DMS 273 (cell line): Measurements from ENCODE around the gene ADAMTS14.
"Not testable (repeated sequence)": the region's sequence is repeated elsewhere in the genome, so short reads cannot be mapped to it uniquely, and the experiment has no call there.

Source experiments
- DNase-seq: peaks from one replicate; lab custom pipeline; 2025; ENCODE audit not compliant: unreplicated experiment; lab: John Stamatoyannopoulos, UW

Gene ADAMTS14, protein sequence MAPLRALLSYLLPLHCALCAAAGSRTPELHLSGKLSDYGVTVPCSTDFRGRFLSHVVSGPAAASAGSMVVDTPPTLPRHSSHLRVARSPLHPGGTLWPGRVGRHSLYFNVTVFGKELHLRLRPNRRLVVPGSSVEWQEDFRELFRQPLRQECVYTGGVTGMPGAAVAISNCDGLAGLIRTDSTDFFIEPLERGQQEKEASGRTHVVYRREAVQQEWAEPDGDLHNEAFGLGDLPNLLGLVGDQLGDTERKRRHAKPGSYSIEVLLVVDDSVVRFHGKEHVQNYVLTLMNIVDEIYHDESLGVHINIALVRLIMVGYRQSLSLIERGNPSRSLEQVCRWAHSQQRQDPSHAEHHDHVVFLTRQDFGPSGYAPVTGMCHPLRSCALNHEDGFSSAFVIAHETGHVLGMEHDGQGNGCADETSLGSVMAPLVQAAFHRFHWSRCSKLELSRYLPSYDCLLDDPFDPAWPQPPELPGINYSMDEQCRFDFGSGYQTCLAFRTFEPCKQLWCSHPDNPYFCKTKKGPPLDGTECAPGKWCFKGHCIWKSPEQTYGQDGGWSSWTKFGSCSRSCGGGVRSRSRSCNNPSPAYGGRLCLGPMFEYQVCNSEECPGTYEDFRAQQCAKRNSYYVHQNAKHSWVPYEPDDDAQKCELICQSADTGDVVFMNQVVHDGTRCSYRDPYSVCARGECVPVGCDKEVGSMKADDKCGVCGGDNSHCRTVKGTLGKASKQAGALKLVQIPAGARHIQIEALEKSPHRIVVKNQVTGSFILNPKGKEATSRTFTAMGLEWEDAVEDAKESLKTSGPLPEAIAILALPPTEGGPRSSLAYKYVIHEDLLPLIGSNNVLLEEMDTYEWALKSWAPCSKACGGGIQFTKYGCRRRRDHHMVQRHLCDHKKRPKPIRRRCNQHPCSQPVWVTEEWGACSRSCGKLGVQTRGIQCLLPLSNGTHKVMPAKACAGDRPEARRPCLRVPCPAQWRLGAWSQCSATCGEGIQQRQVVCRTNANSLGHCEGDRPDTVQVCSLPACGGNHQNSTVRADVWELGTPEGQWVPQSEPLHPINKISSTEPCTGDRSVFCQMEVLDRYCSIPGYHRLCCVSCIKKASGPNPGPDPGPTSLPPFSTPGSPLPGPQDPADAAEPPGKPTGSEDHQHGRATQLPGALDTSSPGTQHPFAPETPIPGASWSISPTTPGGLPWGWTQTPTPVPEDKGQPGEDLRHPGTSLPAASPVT

DNA sequence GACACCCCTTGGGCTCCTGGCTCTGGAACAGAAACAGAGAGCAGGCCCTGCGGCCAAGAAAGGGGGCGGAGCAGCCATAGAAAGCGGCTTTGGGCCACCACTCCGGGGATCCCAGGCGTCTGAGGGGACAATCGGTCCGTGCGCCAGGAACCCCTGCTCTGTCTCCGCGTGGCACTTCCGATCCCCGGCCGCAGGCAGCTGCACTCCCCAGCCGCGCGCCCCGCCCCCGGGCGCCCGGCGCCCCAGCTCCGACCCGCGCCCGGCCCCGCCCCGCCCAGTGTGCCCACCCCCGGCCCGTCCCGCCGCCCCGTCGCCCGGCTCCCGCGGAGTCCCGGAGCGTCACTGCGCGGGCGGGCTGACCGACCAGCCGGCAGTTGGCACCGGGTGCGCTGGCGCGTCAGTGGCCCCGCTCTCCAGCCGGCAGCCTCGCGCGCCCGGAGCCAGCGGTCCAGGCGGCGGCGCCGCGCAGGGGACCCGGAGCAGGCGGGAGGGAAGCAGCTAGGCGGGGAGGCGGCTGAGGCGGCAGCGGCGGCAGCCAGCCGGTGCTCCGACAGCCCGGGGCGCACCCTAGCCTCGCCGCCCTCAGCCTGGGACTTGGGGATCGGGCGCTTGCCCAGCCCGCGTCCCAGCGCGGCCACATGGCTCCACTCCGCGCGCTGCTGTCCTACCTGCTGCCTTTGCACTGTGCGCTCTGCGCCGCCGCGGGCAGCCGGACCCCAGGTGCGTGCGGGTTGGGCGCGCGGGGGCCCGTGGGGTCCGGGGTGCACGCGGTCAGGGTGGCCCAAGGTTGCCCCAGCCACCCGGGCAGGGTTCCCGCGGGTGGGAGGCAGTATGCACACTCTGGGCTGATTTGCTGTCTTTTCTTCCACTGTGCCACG, at the start of gene ADAMTS14:
ADAMTS14 (plus strand) TSS at position 342 of the 878 bp plus-strand sequence; CDS start at position 639, 297 bp downstream.
- peak; percentile 76 for DNase-seq

DNA sequence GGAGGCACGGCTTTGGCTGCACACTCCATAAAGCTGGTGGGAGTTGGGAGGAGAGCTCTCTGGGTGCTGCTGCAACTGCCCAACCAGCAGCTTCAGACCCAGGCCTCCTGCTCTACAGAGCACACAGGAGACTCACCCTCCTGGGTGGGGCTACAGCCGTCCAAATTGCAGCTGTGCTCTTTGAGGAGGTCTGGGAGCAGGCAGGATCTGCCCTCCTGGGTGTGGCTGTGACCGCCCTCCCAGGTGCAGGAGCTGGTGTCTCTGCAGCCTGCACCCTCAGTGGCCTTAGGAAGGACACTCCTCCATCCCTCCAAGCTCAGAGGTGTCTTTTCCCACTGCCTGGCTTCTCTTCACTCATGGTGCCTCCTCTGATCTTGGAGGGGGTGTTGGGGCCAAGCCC, 49.8 kb upstream of the ADAMTS14 start:
- no peak for DNase-seq

DNA sequence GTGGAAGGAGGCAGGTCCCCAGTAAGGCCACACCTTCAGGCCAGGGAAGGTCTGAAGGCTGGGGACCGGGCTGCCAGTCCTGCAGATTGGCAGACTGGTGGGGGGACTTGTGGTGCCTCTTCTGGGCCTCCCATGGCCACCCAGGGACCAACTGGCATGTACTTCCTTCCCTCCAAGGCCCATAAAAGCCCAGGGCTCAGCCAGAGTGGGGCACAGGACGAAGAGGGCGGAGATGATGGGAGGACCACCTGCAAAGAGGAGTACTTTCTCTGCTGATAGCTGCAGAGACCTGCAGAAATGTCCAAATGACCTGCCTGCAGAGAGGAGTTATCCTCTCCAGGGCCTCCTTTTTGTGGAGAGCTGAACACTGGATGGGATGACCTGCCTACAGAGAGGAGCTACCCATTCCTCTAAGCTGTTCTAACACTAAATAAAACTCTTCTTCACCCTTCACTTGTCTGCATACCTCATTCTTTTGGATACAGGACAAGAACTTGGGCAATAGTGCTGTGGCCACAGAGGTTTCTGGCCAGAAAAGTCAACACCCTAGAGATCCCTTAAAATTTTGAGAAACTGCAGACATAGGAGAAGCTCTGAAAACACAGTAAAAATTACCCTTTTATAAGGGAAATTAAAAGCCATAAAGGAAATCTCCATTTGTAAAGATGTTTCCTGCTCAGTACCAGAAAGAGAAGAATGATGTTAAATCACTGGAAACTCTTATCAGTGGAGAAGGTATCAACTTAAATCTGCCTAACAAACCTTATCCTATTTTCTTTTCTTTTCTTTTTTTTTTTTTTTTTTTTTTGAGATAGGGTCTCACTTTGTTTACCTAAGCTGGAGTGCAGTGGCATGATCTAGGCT, 49.1 kb upstream of the ADAMTS14 start:
- DNase-seq, result no peak

DNA sequence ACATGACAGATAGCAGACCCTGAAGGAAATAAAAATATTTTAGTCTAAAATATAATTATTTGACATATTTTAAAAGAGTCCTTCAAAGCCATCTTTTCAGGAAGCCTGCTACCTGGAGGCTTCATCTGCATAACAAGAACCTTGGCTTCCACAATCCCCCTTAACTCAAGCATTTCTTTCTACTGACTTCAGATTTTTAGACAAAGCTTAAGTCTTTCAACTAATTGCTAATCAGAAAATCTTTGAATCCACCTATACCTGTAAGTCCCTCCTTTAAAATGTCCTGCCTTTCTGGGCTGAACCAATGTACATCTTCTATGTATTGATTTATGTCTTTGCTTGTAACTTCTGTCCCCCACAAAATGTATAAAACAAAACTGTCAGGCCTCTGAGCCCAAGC, 46.2 kb upstream of the ADAMTS14 start:
- DNase-seq, result no peak

DNA sequence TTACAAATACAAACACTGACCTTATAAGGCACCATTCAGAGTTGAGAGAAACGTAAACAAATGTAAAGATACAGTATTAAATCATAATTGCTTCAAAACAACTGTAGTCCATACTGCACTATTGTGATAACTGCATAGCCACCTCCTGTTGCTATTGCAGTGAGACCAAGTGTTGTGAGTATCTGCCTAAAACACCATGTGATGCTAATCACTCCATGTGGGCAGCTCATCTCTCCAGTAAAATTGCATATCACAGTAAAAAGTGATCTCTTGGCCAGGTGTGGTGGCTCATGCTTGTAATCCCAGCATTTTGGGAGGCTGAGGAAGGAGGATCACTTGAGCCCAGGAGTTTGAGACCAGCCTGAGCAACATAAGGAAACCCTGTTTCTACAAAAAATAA, 43.0 kb upstream of the ADAMTS14 start:
- no peak for DNase-seq

DNA sequence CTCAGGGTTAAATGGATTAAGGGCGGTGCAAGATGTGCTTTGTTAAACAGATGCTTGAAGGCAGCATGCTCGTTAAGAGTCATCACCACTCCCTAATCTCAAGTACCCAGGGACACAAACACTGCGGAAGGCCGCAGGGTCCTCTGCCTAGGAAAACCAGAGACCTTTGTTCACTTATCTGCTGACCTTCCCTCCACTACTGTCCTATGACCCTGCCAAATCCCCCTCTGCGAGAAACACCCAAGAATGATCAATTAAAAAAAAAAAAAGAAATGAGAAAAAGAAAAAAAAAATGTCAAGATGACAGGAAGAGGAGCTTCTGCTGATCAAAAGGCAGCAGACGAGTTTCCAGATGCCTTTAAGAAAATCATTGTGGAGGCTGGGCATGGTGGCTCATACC, 40.6 kb upstream of the ADAMTS14 start:
- DNase-seq, result not testable (repeated sequence)

DNA sequence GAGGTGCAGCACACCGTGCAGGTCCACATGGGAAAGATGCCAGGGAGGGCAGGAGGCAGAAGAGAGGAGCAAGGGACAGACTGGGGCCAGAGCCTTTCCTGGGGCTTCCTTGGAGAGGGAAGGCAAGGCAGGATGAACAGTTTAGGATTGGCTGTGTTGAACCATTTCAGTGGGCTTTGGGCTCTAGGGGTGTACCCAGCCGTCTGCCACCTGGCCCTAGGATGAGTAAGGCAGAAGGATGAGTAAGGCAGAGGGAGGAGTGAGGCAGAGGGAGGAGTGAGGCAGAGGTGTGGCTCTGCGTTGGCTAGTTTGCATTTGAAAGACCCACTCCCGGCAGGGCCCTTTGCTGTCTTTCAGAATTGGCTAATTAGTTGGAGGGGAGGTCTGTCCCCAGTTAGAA, 38.3 kb upstream of the ADAMTS14 start:
- DNase-seq, result peak; percentile 8

DNA sequence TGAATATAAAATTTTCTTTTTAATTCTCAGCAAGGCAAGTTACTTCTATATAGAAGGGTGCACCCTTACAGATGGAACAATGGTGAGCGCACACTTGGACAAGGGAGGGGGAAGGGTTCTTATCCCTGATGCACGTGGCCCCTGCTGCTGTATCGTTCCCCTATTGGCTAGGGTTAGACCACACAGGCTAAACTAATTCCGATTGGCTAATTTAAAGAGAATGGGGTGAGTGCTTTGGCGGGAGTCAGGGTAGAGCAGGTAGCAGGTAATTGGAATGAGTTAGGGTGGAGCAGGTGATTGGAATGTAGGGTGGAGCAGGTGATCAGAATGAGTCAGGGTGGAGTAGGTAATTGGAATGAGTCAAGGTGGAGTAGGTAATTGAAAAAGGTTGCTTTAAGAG, 37.8 kb upstream of the ADAMTS14 start:
- DNase-seq, result not testable (repeated sequence)

DNA sequence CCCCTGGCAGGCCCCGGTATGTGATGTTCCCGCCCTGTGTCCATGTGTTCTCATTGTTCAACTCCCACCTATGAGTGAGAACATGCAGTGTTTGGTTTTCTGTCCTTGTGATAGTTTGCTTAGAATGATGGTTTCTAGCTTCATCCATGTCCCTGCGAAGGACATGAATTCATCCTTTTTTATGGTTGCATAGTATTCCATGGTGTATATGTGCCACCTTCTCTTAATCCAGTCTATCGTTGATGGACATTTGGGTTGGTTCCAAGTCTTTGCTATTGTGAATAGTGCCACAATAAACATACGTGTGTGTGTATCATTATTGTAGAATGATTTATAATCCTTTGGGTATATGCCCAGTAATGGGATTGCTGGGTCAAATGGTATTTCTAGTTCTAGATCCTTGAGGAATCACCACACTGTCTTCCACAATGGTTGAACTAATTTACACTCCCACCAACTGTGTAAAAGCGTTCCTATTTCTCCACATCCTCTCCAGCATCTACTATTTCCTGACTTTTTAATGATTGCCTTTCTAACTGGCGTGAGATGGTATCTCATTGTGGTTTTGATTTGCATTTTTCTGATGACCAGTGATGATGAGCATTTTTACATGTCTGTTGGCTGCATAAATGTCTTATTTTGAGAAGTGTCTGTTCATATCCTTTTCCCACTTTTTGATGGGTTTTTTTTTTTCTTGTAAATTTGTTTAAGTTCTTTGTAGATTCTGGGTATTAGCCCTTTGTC, 32.5 kb upstream of the ADAMTS14 start:
- DNase-seq, result not testable (repeated sequence)

DNA sequence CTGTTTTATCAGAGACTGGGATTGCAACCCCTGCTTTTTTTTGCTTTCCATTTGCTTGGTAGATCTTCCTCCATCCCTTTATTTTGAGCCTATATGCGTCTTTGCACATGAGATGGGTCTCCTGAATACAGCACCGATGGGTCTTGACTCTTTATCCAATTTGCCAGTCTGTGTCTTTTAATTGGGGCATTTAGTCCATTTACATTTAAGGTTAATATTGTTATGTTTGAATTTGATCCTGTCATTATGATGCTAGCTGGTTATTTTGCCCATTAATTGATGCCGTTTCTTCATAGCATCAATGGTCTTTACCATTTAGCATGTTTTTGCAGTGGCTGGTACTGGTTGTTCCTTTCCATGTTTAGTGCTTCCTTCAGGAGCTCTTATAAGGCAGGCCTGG, 29.0 kb upstream of the ADAMTS14 start:
- DNase-seq, result not testable (repeated sequence)

DNA sequence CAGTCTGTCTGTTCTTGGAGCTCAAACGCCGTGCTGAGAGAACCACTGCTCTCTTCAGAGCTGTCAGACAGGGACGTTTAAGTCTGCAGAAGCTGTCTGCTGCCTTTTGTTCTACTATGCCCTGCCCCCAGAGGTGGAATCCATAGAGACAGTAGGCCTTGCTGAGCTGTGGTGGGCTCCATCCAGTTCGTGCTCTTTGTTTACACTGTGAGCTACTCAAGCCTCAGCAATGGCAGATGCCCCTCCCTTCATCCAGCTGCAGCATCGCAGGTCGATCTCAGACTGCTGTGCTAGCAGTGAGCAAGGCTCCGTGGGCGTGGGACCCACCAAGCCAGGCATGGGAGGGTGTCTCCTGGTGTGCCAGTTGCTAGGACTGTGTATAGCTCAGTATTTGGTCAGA, 27.3 kb upstream of the ADAMTS14 start:
- DNase-seq, result not testable (repeated sequence)

DNA sequence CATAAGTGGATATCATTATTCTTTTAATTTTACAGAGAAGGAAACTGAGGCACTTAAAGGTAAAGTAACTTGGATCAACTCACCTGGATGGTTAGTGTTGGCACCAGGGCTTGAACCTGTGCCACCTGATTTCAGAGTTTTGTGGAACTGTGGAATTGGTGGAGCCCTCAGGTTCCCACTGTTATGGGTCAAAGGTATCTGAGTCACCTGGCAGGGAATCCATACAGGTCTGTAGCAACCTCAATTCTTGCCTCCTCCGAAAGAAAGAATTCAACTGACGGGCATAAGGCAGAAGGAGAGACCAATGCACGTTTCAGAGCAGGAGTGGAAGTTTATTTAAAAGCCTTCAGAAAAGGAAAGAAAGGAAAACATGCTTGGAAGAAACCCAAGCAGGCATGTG, 25.2 kb upstream of the ADAMTS14 start:
- DNase-seq, result no peak

DNA sequence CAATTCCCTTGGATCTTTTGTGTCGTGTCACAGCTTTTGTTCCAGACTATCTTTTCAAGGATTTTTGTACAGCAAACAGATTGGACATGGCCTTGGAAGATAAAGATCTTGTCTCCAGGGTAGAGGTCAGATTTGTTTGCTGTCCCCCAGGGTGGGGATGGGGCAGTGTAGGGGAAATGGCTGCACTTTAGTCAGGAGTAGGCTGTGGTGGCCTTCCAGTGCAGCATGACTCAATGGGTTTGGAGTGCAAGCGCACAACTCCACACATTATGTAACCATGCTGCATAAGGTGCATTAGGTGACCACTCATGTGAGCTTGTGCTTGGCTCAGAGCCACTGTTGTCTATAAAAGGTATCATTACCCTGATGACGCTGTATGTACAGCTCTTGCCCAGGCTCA, 23.9 kb upstream of the ADAMTS14 start:
- peak; percentile 46 for DNase-seq

DNA sequence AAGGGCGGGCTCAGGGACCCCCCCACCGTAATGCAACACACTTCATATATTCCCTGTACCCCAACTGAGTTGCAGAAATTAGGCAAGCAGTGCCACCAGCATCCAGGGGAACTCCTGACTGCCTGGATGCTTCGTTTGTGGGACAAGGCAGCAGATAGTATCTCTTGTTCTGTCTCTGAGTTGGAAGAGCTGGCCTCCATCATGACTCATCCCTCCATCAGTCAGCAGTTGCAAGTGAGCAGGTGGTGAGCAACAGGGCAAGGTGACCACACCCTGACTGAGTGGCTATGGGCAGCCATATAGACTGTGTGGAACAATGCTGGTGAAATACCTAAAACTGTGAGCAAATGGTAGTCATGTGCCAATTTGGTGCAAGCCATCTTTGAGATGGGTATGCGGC, 22.8 kb upstream of the ADAMTS14 start:
- no peak for DNase-seq

DNA sequence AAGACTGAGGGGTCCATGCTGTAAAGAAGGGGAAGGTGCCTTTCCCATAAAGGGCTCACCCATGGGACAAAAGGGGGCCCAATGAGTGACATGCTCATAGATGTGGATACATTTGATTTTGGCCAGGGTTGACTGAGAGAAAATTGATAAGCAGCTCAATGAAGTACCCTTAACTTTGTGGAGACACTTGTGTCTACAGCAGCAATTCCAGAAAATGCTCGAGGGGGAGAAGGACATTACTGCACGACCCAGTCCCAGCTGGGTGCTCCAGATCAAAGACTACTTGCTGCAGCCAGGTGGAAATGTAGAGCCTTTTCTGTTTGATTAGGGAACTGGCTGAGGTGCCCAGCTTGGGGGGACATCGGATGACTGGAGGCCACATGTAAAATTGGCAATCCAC, 22.2 kb upstream of the ADAMTS14 start:
- DNase-seq, result no peak

DNA sequence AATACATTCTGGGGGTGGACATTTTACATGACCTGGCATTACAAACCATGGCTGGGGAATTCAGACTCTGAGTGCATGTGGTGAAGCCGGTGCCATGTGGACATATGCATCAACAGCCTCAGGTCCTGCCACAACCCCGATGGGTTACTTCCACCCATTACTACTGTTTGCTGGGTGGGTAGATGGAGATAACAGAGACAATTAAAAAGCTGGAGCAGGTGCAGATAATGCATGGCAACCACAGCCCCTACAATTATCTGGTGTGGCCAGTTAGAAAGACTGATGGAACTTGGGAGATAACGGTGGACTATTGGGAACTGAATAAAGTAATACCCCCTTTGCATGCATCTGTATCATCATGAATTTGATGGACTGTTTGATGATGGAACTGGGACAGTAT, 21.6 kb upstream of the ADAMTS14 start:
- DNase-seq, result no peak

DNA sequence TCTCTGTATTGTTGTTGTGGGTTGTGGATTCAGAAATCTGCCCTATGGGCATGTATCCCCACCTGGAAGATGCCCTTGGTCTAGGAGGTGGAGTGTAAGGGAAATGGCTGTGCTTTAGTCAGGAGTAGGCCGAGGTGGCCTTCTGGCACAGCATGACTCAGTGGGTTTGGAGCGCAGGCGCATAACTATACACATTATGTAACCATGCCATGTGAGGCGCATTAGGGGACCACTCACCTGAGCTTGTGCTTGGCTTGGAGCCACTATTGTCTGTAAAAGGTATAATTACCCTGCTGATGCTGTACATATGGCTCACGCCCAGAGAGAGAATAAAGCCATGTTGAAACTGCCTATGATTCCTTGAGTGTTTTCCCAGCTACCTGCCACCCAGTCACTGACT, 20.6 kb upstream of the ADAMTS14 start:
- DNase-seq, result peak; percentile 48

DNA sequence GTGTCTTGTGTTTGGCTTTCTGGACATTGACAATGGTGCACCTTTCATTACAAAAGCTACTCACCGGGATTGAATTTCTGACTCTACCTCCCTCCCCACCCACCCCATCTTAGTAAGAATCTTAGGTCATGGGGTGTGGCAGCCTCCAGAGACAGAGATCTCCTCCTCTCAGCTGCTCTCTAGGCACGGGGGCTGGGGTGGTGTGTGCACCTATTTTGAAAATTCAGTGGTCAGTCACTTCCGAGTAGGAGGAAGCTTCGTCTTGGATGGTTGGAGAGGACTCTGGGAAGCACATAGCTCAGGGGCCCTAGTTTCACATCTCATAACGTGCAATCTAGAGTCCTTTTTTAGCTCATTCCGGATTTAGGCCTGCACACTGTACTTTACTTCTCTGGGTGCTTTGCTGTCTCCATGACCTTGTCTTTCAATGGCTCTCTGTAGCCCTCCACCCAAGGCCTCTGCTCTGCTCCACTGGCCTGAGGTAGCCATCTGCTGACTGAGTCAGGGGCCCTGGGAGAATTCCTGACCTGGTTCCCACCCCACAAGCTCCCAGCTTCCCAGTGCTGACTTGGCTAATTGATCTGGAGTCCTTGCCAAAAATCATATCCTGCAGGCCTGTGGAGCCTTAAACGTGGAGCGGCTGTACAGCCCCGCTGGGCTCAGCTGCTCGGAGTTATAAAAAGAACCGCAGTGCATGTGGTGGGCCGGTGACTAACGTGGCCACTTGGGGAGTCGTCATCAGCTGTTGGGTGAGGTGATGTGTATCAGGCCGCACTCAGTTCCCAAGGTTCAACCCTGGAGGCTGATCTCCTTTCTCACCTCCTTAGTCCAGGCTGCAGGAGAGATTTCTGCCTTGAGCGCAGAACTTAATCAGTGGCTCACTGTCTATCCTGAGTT, 19.3 kb upstream of the ADAMTS14 start:
- peak; percentile 84 for DNase-seq
